ENCODE measurements around the gene TOP3A.

DNA sequence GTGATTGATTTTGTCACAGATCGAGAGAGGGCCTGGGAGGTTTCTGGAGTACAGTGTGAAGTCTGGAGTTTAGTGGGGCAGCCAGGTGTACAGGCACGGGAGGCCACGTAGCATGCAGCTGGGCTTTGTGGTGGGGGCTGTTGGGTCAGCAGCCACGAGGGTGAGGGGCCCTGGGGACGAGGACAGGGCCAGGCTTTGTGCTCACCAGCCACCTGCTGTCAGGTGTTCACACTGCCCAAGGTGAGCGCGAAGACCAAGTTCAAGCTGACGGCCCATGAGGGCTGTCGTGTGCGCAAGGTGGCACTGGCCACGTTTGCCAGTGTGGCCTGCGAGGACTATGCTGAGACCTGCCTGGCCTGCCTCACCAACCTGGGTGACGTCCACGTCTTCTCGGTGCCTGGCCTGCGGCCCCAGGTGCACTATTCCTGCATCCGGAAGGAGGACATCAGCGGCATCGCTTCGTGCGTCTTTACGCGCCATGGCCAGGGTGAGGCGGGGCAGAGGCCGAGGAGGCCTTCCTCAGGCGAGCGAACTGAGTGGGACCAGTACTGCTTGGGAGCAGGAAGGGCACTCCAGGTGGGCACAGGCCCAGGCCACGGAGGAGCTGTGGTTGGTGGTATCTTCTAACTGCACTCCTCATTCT lies 73.4 kb downstream of the TOP3A start:
- TF ChIP-seq YY1 (IDR thresholded peaks at IDR 0.05; ENCODE audit: extremely low read depth, insufficient replicate concordance, low read depth, low read length) (no peak), ZNF274 (IDR thresholded peaks at IDR 0.05; ENCODE audit: low read depth, low read length) (no peak), POLR2AphosphoS5 (IDR thresholded peaks at IDR 0.05; ENCODE audit: low read depth, low read length) (no peak), CBX3 (IDR thresholded peaks at IDR 0.05; ENCODE audit: low read depth) (no peak), SRF (IDR thresholded peaks at IDR 0.05; ENCODE audit: low read depth) (no peak), EGR1 (IDR thresholded peaks at IDR 0.05; ENCODE audit: low read depth) (no peak), RAD21 (IDR thresholded peaks at IDR 0.05; ENCODE audit: low read depth) (no peak), EZH2 (IDR thresholded peaks at IDR 0.05) (no peak), POLR2A (IDR thresholded peaks at IDR 0.05; ENCODE audit: borderline replicate concordance, extremely low read depth, insufficient read depth, insufficient read length) (no peak), SIN3A (IDR thresholded peaks at IDR 0.05; ENCODE audit: low read depth) (no peak), JUND (IDR thresholded peaks at IDR 0.05) (no peak), SP1 (IDR thresholded peaks at IDR 0.05; ENCODE audit: low read depth) (no peak)
- TF ChIP-seq, protein P1, sequence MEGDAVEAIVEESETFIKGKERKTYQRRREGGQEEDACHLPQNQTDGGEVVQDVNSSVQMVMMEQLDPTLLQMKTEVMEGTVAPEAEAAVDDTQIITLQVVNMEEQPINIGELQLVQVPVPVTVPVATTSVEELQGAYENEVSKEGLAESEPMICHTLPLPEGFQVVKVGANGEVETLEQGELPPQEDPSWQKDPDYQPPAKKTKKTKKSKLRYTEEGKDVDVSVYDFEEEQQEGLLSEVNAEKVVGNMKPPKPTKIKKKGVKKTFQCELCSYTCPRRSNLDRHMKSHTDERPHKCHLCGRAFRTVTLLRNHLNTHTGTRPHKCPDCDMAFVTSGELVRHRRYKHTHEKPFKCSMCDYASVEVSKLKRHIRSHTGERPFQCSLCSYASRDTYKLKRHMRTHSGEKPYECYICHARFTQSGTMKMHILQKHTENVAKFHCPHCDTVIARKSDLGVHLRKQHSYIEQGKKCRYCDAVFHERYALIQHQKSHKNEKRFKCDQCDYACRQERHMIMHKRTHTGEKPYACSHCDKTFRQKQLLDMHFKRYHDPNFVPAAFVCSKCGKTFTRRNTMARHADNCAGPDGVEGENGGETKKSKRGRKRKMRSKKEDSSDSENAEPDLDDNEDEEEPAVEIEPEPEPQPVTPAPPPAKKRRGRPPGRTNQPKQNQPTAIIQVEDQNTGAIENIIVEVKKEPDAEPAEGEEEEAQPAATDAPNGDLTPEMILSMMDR (IDR thresholded peaks at IDR 0.05 in 2 of 3, conservative IDR thresholded peaks at IDR 0.05 in 1 of 3; ENCODE audit: borderline replicate concordance in 1 of 3, insufficient read depth in 1 of 3, low read depth in 2 of 3, low read length in 2 of 3) = peak in 2 of 3 experiments; percentile 4 to 30; a peak in 1 of 6 replicates
- TF ChIP-seq, protein P2, sequence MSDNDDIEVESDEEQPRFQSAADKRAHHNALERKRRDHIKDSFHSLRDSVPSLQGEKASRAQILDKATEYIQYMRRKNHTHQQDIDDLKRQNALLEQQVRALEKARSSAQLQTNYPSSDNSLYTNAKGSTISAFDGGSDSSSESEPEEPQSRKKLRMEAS (IDR thresholded peaks at IDR 0.05) = no peak
